ENCODE measurements around the gene TOP1.
"Not testable (repeated sequence)": the region's sequence is repeated elsewhere in the genome, so short reads cannot be mapped to it uniquely, and the experiment has no call there.

The TOP1 gene

DNA sequence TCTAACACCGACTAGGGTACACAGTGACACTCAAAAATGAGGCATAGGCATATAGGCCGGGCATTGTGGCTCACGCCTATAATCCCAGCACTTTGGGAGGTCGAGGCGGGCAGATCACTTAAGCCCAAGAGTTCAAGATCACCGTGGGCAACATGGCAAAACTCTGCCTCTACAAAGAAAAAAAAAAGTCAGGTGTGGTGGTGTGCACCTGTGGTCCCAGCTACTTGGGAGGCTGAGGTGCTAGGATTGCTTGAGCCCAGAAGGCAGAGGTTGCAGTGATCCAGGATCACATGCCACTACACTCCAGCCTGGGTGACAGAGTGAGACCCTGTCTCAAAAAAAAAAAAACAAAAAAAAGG is 24.7 kb upstream of the TOP1 start:
- not testable (repeated sequence) for DNase-seq (ENCODE audit: low read depth in 3 of 3)

- no peak for DNase-seq (ENCODE audit: low read depth in 3 of 3)
Measured at GRCh38 chr20:41004531-41005360, 23.9 kb upstream of the TOP1 start.

DNA sequence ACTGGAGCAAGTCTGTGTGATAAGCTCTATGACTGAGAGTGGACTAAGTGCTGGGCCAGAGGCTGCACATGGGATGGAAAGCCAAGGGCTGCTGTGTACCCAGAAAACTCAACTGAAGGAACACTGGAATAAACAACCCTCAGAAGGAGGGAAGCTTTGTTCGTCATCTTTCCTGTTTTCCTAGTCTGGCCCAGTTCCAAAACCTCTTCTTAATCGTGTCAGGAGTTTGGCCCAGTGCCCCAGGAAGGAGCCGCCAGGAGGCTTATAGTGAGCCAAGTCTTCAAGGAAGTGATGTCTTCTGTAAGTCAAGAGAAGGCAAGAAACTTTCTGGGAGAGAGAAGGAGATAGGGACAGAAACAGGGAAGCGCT is 23.3 kb upstream of the TOP1 start:
- DNase-seq (ENCODE audit: low read depth in 3 of 3), result no peak

- DNase-seq (ENCODE audit: low read depth in 3 of 3), result no peak
Measured at GRCh38 chr20:41006126-41006935, 22.3 kb upstream of the TOP1 start.

- DNase-seq (ENCODE audit: low read depth in 3 of 3), result no peak
Measured at GRCh38 chr20:41006936-41007474, 21.6 kb upstream of the TOP1 start.

- DNase-seq (ENCODE audit: low read depth in 3 of 3), result no peak
Measured at GRCh38 chr20:41007481-41007880, 21.1 kb upstream of the TOP1 start.

GRCh38 chr20:41009946-41010345 is 18.7 kb upstream of the TOP1 start:
- DNase-seq (ENCODE audit: low read depth in 3 of 3), result no peak

DNA sequence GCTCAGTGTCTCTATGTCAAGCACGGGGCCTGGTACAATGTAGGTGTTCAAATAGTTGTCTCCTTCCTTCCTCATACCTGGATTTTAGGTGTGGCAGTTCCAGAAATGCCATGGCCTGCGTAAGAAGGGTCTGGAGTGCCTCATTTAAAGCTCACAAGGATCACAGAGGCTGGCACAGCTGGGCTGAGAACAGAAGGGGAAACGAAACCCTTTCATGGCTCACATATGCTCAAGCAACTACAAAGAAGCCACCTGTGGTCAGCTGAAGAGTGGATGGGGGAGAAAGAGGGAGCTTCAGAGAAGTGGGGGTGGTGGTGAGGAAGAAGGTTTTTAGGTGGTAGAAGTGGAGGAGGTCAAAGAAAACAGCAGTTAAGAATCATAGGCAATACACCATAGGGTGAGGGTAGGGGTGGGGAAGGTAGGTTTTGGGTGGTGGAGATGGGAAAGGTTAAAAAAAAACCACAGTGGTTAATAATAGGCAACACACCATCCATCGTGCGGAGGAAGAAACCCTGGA is 17.0 kb upstream of the TOP1 start:
- DNase-seq (ENCODE audit: low read depth in 3 of 3), result no peak

DNA sequence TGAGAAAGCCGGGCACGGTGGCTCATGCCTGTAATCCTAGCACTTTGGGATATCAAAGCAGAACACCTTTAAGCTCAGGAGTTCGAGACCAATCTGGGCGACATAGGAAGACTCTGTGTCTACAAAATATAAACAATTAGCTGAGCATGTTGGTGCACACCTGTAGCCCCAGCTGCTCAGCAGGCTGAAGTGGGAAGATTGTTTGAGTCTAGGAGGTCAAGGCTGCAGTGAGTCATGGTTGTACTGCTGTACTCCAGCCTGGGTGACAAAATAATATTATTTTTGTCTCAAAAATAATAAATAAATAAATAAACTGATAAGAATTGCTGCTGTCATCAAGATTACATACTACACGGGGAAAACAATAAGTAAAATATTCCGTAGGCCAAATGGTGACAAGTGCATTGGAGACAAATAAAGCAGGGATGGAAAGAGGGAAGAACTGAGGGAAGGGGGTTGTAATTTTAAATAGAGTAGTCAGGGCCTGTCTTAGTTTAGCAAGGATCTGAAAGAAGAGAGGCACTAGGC is 14.0 kb upstream of the TOP1 start:
- no peak for DNase-seq (ENCODE audit: low read depth in 3 of 3)

DNA sequence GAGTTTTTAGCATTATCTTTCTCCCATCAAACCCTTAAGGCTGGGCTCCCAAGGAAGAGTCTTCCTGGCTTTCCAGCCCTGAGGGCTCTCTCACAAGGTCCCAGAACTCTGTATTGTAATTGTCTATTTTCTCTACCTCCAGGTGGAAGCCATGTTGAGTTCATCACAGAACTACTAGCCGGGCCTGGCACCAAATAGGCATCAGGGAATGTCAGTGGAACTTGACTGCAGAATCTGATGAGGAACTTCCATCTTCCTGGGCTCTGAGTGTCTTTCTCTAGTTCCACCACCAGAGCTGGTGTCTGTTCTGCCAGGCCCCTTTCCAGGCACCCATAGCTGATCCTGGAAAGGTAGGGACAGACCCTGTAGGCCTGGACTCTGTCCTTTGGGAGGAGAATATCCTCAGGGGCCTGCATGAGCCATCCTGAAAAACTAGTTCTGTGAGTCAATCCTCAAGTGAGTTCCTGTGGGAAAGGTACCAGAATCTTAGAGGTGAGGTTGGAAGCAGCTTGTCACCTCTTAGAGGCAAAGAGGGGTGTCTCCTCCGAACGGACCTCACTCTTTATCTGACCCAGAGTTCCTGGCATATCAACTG is 11.1 kb upstream of the TOP1 start:
- no peak for DNase-seq (ENCODE audit: low read depth in 3 of 3)

GRCh38 chr20:41018153-41018552 is 10.5 kb upstream of the TOP1 start:
- DNase-seq (ENCODE audit: low read depth in 3 of 3), result no peak

GRCh38 chr20:41023549-41023948 is 5.1 kb upstream of the TOP1 start:
- DNase-seq (ENCODE audit: low read depth in 3 of 3), result no peak

DNA sequence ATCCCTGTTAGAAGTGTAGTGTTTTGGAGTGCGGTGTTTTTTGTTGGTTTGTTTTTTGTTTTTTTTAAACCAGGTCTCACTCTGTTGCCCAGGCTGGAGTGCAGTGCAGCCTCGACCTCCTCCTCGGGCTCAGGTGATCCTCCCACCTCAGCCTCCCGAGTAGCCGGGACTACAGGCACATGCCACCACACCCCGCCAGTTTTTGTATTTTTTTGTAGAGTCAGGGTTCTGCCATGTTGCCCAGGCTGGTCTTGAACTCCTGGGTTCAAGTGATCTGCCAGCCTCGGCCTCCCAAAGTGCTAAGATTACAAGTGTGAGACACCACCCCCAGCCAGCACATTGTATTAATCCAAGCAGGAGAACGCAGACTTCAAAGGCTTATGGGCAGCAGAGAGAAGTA is 1.3 kb upstream of the TOP1 start:
- no peak for DNase-seq (ENCODE audit: low read depth in 3 of 3)

- DNase-seq (ENCODE audit: low read depth in 3 of 3), result no peak
Measured at GRCh38 chr20:41027872-41028358, 707 bp upstream of the TOP1 start.

- peak in 1 of 3 experiments; percentile 31 for DNase-seq (ENCODE audit: low read depth in 3 of 3)
Measured at GRCh38 chr20:41029150-41029901, 704 bp downstream of the TOP1 start.

DNA sequence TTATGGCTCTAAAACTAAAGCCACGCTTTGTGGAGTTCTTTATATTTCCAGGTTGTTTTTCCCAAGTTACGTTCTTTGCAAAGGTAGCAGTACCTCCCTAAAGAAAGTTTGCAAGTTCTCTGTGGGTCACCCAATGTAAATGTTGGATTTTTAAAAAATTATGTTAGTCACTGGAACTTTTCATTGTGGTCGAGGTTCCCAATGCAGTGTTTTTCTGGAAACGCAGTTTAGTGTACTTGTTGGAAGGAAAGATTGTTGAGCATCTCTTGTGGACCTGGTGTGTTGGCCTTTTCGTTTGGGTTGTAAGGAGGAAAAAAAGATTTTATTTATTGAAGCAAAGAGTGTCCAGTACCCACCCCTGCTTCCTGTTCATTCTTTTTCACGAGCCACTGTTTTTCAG is 1.4 kb downstream of the TOP1 start:
- no peak for DNase-seq (ENCODE audit: low read depth in 3 of 3)

GRCh38 chr20:41030531-41031242 is 2.1 kb downstream of the TOP1 start:
- no peak for DNase-seq (ENCODE audit: low read depth in 3 of 3)

DNA sequence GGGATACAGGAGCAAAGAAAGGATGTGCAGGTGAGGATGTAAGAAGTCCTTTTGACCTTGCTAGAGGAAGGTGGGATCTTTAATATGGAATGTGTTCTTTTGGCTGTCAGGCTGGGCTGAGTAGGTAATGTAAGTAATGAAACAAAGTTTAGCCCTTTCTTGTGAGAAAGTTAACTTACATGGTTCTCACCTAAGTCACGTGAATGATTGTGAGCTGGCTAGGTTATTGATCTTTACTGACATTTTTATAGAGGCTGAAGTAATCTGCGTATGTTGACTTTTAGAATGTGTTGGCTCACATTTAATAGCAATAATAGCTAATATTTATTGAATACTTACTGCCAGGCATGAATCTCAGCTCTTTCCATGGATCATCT is 2.6 kb downstream of the TOP1 start:
- no peak for DNase-seq (ENCODE audit: low read depth in 3 of 3)

- DNase-seq (ENCODE audit: low read depth in 3 of 3), result no peak
Measured at GRCh38 chr20:41032271-41032670, 3.6 kb downstream of the TOP1 start.

GRCh38 chr20:41034239-41034638 is 5.6 kb downstream of the TOP1 start:
- no peak for DNase-seq (ENCODE audit: low read depth in 3 of 3)

- no peak for DNase-seq (ENCODE audit: low read depth in 3 of 3)
Measured at GRCh38 chr20:41035207-41035606, 6.6 kb downstream of the TOP1 start.
